ENCODE data around the gene STXBP5. TPM values are rescaled to one million over a fixed set of nuclear protein-coding genes. Genes with fewer than 3 reads are reported as not detected.

STXBP5 gene
- total and polyA plus RNA-seq, 4 experiments from 2014 or later, result 0.90 to 36.5 (median 21.9) TPM

DNA sequence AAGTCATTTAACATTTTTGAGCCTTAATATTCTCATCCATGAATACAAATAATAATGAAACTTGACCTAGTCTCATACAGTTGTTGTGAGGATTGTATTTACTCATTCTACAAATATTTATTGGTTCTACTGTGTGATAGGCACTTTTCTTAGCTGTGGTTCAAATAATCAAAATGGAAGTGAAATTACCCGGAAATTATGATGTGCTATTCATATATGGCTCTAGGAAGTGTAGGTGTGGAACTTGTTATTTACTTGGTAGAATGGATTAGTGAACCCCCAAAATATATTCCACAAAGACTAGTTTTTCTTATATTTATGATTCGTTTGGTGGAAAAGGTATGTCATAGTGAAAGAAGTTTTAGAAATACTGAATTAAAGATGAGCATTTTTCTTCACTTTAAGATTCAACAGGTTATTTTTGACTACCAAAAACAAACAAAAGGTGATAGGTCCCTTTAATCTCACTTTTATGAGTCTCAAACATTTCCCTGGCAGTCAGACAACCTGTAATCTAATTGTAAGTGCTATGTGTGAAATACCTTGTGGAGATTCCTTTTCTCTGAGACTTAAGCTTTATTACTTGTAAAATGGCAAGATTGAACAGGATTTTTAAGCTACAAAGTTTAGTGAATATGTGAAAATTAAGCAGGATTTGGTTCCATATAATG lies 77.8 kb downstream of the STXBP5 start:
- ChIA-PET POLR2A (ENCODE audit: partially characterized antibody) (no interaction called here), CTCF (ENCODE audit: partially characterized antibody) (interaction anchor here (1.3 to 3.5 kb wide), 3 partner anchors 11 to 425 kb away, joined by 5 to 21 read pairs (median 14); no protein-coding TSS in a partner anchor)
- Histone ChIP-seq H3K4me3 (ENCODE audit: low read length in 2 of 2) (no peak overlapping the region), H3K36me3 (ENCODE audit: insufficient read depth, low read length) (peaks cover 4% of the 10 kb centered on the region), H3K4me1 (ENCODE audit: insufficient read depth, low read length) (peaks cover 8% of the 10 kb centered on the region), H3K9me3 (ENCODE audit: control insufficient read depth in 1 of 2, low read length in 2 of 2) (no peaks in the 10 kb centered on the region), H3K27me3 (ENCODE audit: insufficient read depth, low read length) (no peaks in the 10 kb centered on the region), H3K27ac (ENCODE audit: low read depth, low read length) (no peak overlapping the region)
- Mint-ChIP-seq H3K4me3 (no peak overlapping the region), H3K27me3 (no peaks in the 10 kb centered on the region), H3K4me1 (peaks cover 21 to 39% (median 23%) of the 10 kb centered on the region in 4 donors), H3K9me3 (no peaks in the 10 kb centered on the region), H3K36me3 (peaks cover 31 to 39% of the 10 kb centered on the region in 2 donors), H3K27ac (peak overlapping the region in 1 of 7 donors; percentile 5)
- intact Hi-C loops (cut with micrococcal nuclease), result loop anchor here (10.0 kb wide), 1 partner anchor 347 kb away; no protein-coding TSS in a partner anchor
- DNase-seq, result no peak

DNA sequence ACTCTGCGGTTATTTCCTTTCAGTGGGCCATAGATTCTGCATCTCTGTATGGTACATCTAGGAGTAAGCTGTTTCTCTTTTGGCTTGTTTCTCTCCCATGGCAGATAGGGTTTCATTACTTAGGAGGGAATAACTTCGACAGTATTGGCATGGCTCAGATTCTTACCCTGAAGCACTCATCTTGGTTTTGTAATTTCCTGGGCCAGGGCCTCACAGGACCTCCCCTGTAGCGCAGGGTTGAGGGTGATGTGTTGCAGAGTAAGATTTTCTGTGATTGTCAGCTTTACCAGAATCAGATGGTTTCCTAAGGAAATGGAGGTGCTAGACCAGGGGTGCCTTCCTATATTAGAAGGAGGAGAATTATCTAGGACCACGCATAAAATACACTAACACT lies 78.3 kb downstream of the STXBP5 start:
- no peak overlapping the region for H3K27ac ChIP-seq (ENCODE audit: low read depth, low read length)
- peaks cover 29 to 35% of the 10 kb centered on the region in 2 donors for H3K36me3 Mint-ChIP-seq
- H3K27ac Mint-ChIP-seq, result peak overlapping the region in 3 of 7 donors; percentile 14 to 37 (median 25)
- no peaks in the 10 kb centered on the region for H3K27me3 Mint-ChIP-seq
- ChIA-PET POLR2A (ENCODE audit: partially characterized antibody) (interaction anchor here (0.6 kb wide), 1 partner anchor 24 kb away, joined by 3 read pairs; no protein-coding TSS in a partner anchor), CTCF (ENCODE audit: partially characterized antibody) (interaction anchor here (0.6 to 3.5 kb wide), 5 partner anchors 11 to 425 kb away, joined by 3 to 21 read pairs (median 6); no protein-coding TSS in a partner anchor)
- no peak overlapping the region for H3K4me3 ChIP-seq (ENCODE audit: low read length in 2 of 2)
- no peaks in the 10 kb centered on the region for H3K9me3 ChIP-seq (ENCODE audit: control insufficient read depth in 1 of 2, low read length in 2 of 2)
- H3K36me3 ChIP-seq (ENCODE audit: insufficient read depth, low read length), result peaks cover 4% of the 10 kb centered on the region
- peaks cover 8% of the 10 kb centered on the region for H3K4me1 ChIP-seq (ENCODE audit: insufficient read depth, low read length)
- H3K4me1 Mint-ChIP-seq, result peaks cover 21 to 39% (median 22%) of the 10 kb centered on the region in 4 donors
- H3K27me3 ChIP-seq (ENCODE audit: insufficient read depth, low read length), result no peaks in the 10 kb centered on the region
- no peaks in the 10 kb centered on the region for H3K9me3 Mint-ChIP-seq
- intact Hi-C loops (cut with micrococcal nuclease), result loop anchor here (10.0 kb wide), 1 partner anchor 348 kb away; no protein-coding TSS in a partner anchor
- no peak overlapping the region for H3K4me3 Mint-ChIP-seq
- DNase-seq, result no peak

GRCh38 chr6:147283460-147283859 lies 79.2 kb downstream of the STXBP5 start:
- Histone ChIP-seq H3K4me1 (ENCODE audit: insufficient read depth, low read length) (peaks cover 8% of the 10 kb centered on the region), H3K27ac (ENCODE audit: low read depth, low read length) (no peak overlapping the region), H3K4me3 (ENCODE audit: low read length in 2 of 2) (no peak overlapping the region), H3K9me3 (ENCODE audit: control insufficient read depth in 1 of 2, low read length in 2 of 2) (no peaks in the 10 kb centered on the region), H3K27me3 (ENCODE audit: insufficient read depth, low read length) (no peaks in the 10 kb centered on the region), H3K36me3 (ENCODE audit: insufficient read depth, low read length) (peaks cover 2% of the 10 kb centered on the region)
- Mint-ChIP-seq H3K27ac (peak overlapping the region in 3 of 7 donors; percentile 2 to 26 (median 8)), H3K4me1 (peaks cover 21 to 39% (median 22%) of the 10 kb centered on the region in 4 donors), H3K4me3 (no peak overlapping the region), H3K36me3 (peaks cover 26 to 36% of the 10 kb centered on the region in 2 donors), H3K9me3 (no peaks in the 10 kb centered on the region), H3K27me3 (no peaks in the 10 kb centered on the region)
- POLR2A ChIA-PET (ENCODE audit: partially characterized antibody), result interaction anchor here (0.6 kb wide), 1 partner anchor 25 kb away, joined by 3 read pairs; no protein-coding TSS in a partner anchor
- intact Hi-C loops (cut with micrococcal nuclease), result loop anchor here (10.0 kb wide), 1 partner anchor 349 kb away; no protein-coding TSS in a partner anchor
- CTCF ChIA-PET (ENCODE audit: partially characterized antibody), result interaction anchor here (0.6 to 3.5 kb wide), 8 partner anchors 9 to 426 kb away, joined by 3 to 21 read pairs (median 6); no protein-coding TSS in a partner anchor
- no peak for DNase-seq

DNA sequence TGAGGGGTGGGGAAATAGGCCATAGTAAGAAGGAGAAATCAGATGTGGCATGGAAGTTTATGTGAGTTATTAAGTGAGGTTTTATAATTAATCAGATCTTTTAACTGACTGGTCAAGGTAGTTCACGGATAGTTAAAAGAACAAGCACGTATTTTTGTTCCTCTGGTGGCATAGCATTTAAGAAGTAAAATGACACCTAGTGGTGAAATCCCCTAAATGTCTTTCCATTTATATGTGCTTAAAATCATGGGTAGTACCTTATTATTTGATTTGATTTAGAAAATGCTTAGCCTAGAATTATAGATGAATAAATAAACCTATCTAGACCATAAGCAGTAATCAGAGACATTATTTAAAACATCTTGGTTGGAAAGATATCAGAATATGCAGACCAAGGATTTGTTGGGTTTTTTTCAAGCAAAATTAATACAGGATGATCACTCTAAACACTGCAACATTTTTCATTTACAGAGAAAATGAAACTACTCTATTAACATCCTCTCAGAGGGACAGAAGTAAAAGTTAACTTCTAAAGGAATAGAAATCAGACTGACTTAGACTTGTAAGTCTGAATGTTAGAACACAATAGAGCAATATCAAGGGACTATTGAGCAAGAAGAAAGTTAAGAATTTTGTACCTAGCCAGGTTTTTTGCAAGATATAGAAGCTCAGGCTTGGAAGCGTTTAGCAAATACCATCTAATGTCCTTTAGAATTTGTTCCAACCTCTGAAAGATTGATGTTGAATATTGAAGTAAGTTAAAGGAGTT lies 81.1 kb downstream of the STXBP5 start:
- Histone ChIP-seq H3K27me3 (ENCODE audit: insufficient read depth, low read length) (no peaks in the 10 kb centered on the region), H3K36me3 (ENCODE audit: insufficient read depth, low read length) (no peaks in the 10 kb centered on the region), H3K27ac (ENCODE audit: low read depth, low read length) (no peak overlapping the region), H3K4me1 (ENCODE audit: insufficient read depth, low read length) (peaks cover 8% of the 10 kb centered on the region), H3K9me3 (ENCODE audit: control insufficient read depth in 1 of 2, low read length in 2 of 2) (no peaks in the 10 kb centered on the region), H3K4me3 (ENCODE audit: low read length in 2 of 2) (no peak overlapping the region)
- H3K27me3 Mint-ChIP-seq, result no peaks in the 10 kb centered on the region
- peak overlapping the region in 2 of 7 donors; percentile 61 to 64 for H3K27ac Mint-ChIP-seq
- intact Hi-C loops (cut with micrococcal nuclease), result loop anchor here (1.0 to 10.0 kb wide), 4 partner anchors 83 to 428 kb away; partner anchors contain the start of gene STXBP5
- peaks cover 18 to 29% of the 10 kb centered on the region in 2 donors for H3K36me3 Mint-ChIP-seq
- DNase-seq, result peak in 4 of 5 donors; percentile 14 to 29 (median 24)
- ChIA-PET POLR2A (ENCODE audit: partially characterized antibody) (no interaction called here), CTCF (ENCODE audit: partially characterized antibody) (interaction anchor here (1.1 to 3.5 kb wide), 11 partner anchors 11 to 431 kb away, joined by 3 to 21 read pairs (median 6); no protein-coding TSS in a partner anchor)
- no peaks in the 10 kb centered on the region for H3K9me3 Mint-ChIP-seq
- H3K4me1 Mint-ChIP-seq, result peaks cover 12 to 28% (median 15%) of the 10 kb centered on the region in 4 donors
- peak overlapping the region in 3 of 8 donors; percentile 6 to 27 (median 7) for H3K4me3 Mint-ChIP-seq

DNA sequence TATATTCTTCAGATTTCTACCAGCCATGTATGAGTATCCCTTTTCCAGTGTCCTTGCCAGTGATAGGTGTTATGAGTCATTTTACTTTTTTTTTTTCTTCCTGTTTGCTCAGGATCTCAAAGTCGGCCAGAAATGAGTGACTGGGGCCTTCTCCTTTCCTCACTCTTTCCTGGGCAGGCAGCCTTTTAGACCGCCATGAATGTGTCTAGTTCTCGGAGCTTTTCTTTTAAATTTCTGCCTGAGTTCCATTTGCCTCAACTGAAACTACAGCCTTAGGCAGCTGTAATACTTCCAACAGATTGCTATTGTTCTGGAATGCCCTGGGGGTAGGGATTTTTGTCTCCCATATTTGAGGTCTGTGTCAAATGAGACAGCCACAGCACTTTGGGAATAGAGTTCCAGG lies 83.7 kb downstream of the STXBP5 start:
- no peaks in the 10 kb centered on the region for H3K36me3 ChIP-seq (ENCODE audit: insufficient read depth, low read length)
- H3K27ac Mint-ChIP-seq, result no peak overlapping the region
- peaks cover 8% of the 10 kb centered on the region for H3K4me1 ChIP-seq (ENCODE audit: insufficient read depth, low read length)
- H3K9me3 ChIP-seq (ENCODE audit: control insufficient read depth in 1 of 2, low read length in 2 of 2), result no peaks in the 10 kb centered on the region
- no peaks in the 10 kb centered on the region for H3K27me3 Mint-ChIP-seq
- no peak overlapping the region for H3K4me3 Mint-ChIP-seq
- no peak overlapping the region for H3K27ac ChIP-seq (ENCODE audit: low read depth, low read length)
- H3K4me3 ChIP-seq (ENCODE audit: low read length in 2 of 2), result no peak overlapping the region
- H3K36me3 Mint-ChIP-seq, result peaks cover 22 to 26% of the 10 kb centered on the region in 2 donors
- no peak for DNase-seq
- ChIA-PET CTCF (ENCODE audit: partially characterized antibody) (interaction anchor here (1.0 to 1.5 kb wide), 5 partner anchors 13 to 431 kb away, joined by 3 to 4 read pairs (median 3); no protein-coding TSS in a partner anchor), POLR2A (ENCODE audit: partially characterized antibody) (no interaction called here)
- H3K9me3 Mint-ChIP-seq, result no peaks in the 10 kb centered on the region
- H3K27me3 ChIP-seq (ENCODE audit: insufficient read depth, low read length), result no peaks in the 10 kb centered on the region
- intact Hi-C loops (cut with micrococcal nuclease), result loop anchor here (5.0 to 10.0 kb wide), 2 partner anchors 86 to 353 kb away; partner anchors contain the start of gene STXBP5
- H3K4me1 Mint-ChIP-seq, result peaks cover 11 to 20% (median 13%) of the 10 kb centered on the region in 4 donors

GRCh38 chr6:147297124-147297523 lies 92.9 kb downstream of the STXBP5 start:
- peaks cover 41 to 56% of the 10 kb centered on the region in 2 donors for H3K36me3 Mint-ChIP-seq

More at GRCh38 chr6:147297124-147297523, 92.9 kb downstream of the STXBP5 start:
- H3K4me3 ChIP-seq (ENCODE audit: low read length in 2 of 2), result no peak overlapping the region
- H3K27me3 ChIP-seq (ENCODE audit: insufficient read depth, low read length), result no peaks in the 10 kb centered on the region
- intact Hi-C loops (cut with micrococcal nuclease), result no loop called here
- H3K27ac ChIP-seq (ENCODE audit: low read depth, low read length), result no peak overlapping the region
- peaks cover 0 to 17% of the 10 kb centered on the region in 2 donors for H3K9me3 ChIP-seq (ENCODE audit: control insufficient read depth in 1 of 2, low read length in 2 of 2)
- Mint-ChIP-seq H3K4me1 (peaks cover 11 to 18% (median 15%) of the 10 kb centered on the region in 4 donors), H3K9me3 (peaks cover 0 to 28% (median 22%) of the 10 kb centered on the region in 8 donors), H3K27me3 (no peaks in the 10 kb centered on the region), H3K27ac (no peak overlapping the region), H3K4me3 (peak overlapping the region in 5 of 8 donors; percentile 8 to 85 (median 75))
- CTCF ChIA-PET (ENCODE audit: partially characterized antibody), result interaction anchor here (3.0 kb wide), 1 partner anchor 11 kb away, joined by 9 read pairs; no protein-coding TSS in a partner anchor
- no peaks in the 10 kb centered on the region for H3K36me3 ChIP-seq (ENCODE audit: insufficient read depth, low read length)
- POLR2A ChIA-PET (ENCODE audit: partially characterized antibody), result no interaction called here
- DNase-seq, result no peak
- H3K4me1 ChIP-seq (ENCODE audit: insufficient read depth, low read length), result peaks cover 12% of the 10 kb centered on the region

All from CD4-positive, alpha-beta memory T cell (primary cell).